ENCODE results near the gene PSD4. TPM values are rescaled to one million over a fixed set of nuclear protein-coding genes. Genes with fewer than 3 reads are reported as not detected.
"Not testable (repeated sequence)": the region's sequence is repeated elsewhere in the genome, so short reads cannot be mapped to it uniquely, and the experiment has no call there.

Gene PSD4
- polyA plus RNA-seq, 12 donors, result 1.0 to 23.0 (median 1.8) TPM; not detected in 1

- DNase-seq, result no peak
Observed at GRCh38 chr2:113220970-113221708, 47.4 kb downstream of the PSD4 start.

- no peak for DNase-seq
Observed at GRCh38 chr2:113221846-113222245, 48.1 kb downstream of the PSD4 start.

GRCh38 chr2:113223813-113224212 is 50.0 kb downstream of the PSD4 start:
- no peak for DNase-seq

GRCh38 chr2:113224647-113225236 is 51.0 kb downstream of the PSD4 start:
- no peak for DNase-seq

- DNase-seq, result no peak
Observed at GRCh38 chr2:113225263-113226259, 51.8 kb downstream of the PSD4 start.

- DNase-seq, result no peak
Observed at GRCh38 chr2:113226462-113226861, 52.7 kb downstream of the PSD4 start.

- DNase-seq, result no peak
Observed at GRCh38 chr2:113227290-113227689, 53.5 kb downstream of the PSD4 start.

- no peak for DNase-seq
Observed at GRCh38 chr2:113227698-113228097, 53.9 kb downstream of the PSD4 start.

GRCh38 chr2:113228351-113228750 is 54.6 kb downstream of the PSD4 start:
- DNase-seq, result no peak

GRCh38 chr2:113228991-113229716 is 55.4 kb downstream of the PSD4 start:
- DNase-seq, result no peak

GRCh38 chr2:113229795-113230194 is 56.0 kb downstream of the PSD4 start:
- no peak for DNase-seq

GRCh38 chr2:113230531-113230930 is 56.8 kb downstream of the PSD4 start:
- DNase-seq, result no peak

- DNase-seq, result no peak
Observed at GRCh38 chr2:113231064-113231463, 57.3 kb downstream of the PSD4 start.

GRCh38 chr2:113232123-113232522 is 58.4 kb downstream of the PSD4 start:
- no peak for DNase-seq

GRCh38 chr2:113232740-113233139 is 59.0 kb downstream of the PSD4 start:
- no peak for DNase-seq

GRCh38 chr2:113233593-113234550 is 60.1 kb downstream of the PSD4 start:
- DNase-seq, result no peak

- no peak for DNase-seq
Observed at GRCh38 chr2:113234721-113235346, 61.1 kb downstream of the PSD4 start.

GRCh38 chr2:113235347-113236226 is 61.8 kb downstream of the PSD4 start:
- not testable (repeated sequence) for DNase-seq
